Measurements from ENCODE around the gene TMPRSS12.

The TMPRSS12 gene

GRCh38 chr12:50936821-50937530, 94.2 kb downstream of the TMPRSS12 start:
- TF ChIP-seq CTCF (conservative IDR thresholded peaks at IDR 0.05) (no peak), ZFX (IDR thresholded peaks at IDR 0.05) (no peak)
- H3K27ac ChIP-seq: no peak overlapping the region
